HG02981 (cell line): Measurements from ENCODE around the gene TMEM150C.
"Not testable (repeated sequence)": the region's sequence is repeated elsewhere in the genome, so short reads cannot be mapped to it uniquely, and the experiment has no call there.

Experiments used
- ATAC-seq: cut with Tn5 transposase; IDR thresholded peaks from one replicate; pipeline ENCODE4 v1.9.1; 2021; ENCODE audit warnings: mild to moderate bottlenecking, moderate library complexity; ENCODE audit not compliant: unreplicated experiment

Gene TMEM150C

GRCh38 chr4:82569727-82570126 is 7.9 kb upstream of the TMEM150C start:
- no peak for ATAC-seq

GRCh38 chr4:82569076-82569475 is 7.3 kb upstream of the TMEM150C start:
- no peak for ATAC-seq

- no peak for ATAC-seq
Measured at GRCh38 chr4:82567444-82567843, 5.7 kb upstream of the TMEM150C start.

- ATAC-seq = no peak
Measured at GRCh38 chr4:82562564-82562854, 721 bp upstream of the TMEM150C start.

- no peak for ATAC-seq
Measured at GRCh38 chr4:82560853-82561785, 669 bp downstream of the TMEM150C start.

GRCh38 chr4:82559735-82560120 is 2.1 kb downstream of the TMEM150C start:
- ATAC-seq = no peak

GRCh38 chr4:82559090-82559734 is 2.6 kb downstream of the TMEM150C start:
- not testable (repeated sequence) for ATAC-seq

- no peak for ATAC-seq
Measured at GRCh38 chr4:82555276-82555675, 6.5 kb downstream of the TMEM150C start.

GRCh38 chr4:82553020-82553419 is 8.8 kb downstream of the TMEM150C start:
- no peak for ATAC-seq

GRCh38 chr4:82551734-82552133 is 10.1 kb downstream of the TMEM150C start:
- ATAC-seq = no peak

- not testable (repeated sequence) for ATAC-seq
Measured at GRCh38 chr4:82547850-82548249, 13.9 kb downstream of the TMEM150C start.

- ATAC-seq = no peak
Measured at GRCh38 chr4:82543131-82543530, 18.7 kb downstream of the TMEM150C start.

GRCh38 chr4:82542642-82543041 is 19.1 kb downstream of the TMEM150C start:
- no peak for ATAC-seq

- ATAC-seq = no peak
Measured at GRCh38 chr4:82529322-82529721, 32.5 kb downstream of the TMEM150C start.

- ATAC-seq = no peak
Measured at GRCh38 chr4:82528868-82529267, 32.9 kb downstream of the TMEM150C start.

- no peak for ATAC-seq
Measured at GRCh38 chr4:82528074-82528473, 33.7 kb downstream of the TMEM150C start.

GRCh38 chr4:82525307-82525911 is 36.4 kb downstream of the TMEM150C start:
- ATAC-seq = no peak

- ATAC-seq = no peak
Measured at GRCh38 chr4:82524570-82525152, 37.1 kb downstream of the TMEM150C start.

- ATAC-seq = no peak
Measured at GRCh38 chr4:82523179-82523578, 38.6 kb downstream of the TMEM150C start.

GRCh38 chr4:82522472-82522871 is 39.3 kb downstream of the TMEM150C start:
- no peak for ATAC-seq

GRCh38 chr4:82521283-82521682 is 40.5 kb downstream of the TMEM150C start:
- no peak for ATAC-seq

GRCh38 chr4:82519776-82520175 is 42.0 kb downstream of the TMEM150C start:
- ATAC-seq = no peak
